ENCODE measurements around the gene TMOD3.

Gene TMOD3

GRCh38 chr15:51939216-51939615, 109.8 kb downstream of the TMOD3 start:
- DNase-seq: no peak
- intact Hi-C loops (cut with DNase I): no loop called here

- intact Hi-C loops (cut with DNase I): no loop called here
- DNase-seq: no peak
Measured at GRCh38 chr15:51947124-51947523, 117.7 kb downstream of the TMOD3 start.

- no peak for DNase-seq
- intact Hi-C loops (cut with DNase I): no loop called here
Measured at GRCh38 chr15:51952805-51953204, 123.4 kb downstream of the TMOD3 start.

- DNase-seq: no peak
- intact Hi-C loops (cut with DNase I): no loop called here
Measured at GRCh38 chr15:51955504-51955903, 126.1 kb downstream of the TMOD3 start.

Measured in head of caudate nucleus (tissue), 42 donors.